ENCODE measurements around the gene CLEC17A. TPM values are rescaled to one million over a fixed set of nuclear protein-coding genes. Genes with fewer than 3 reads are reported as not detected.
"Not testable (repeated sequence)": the region's sequence is repeated elsewhere in the genome, so short reads cannot be mapped to it uniquely, and the experiment has no call there.

The CLEC17A gene
- total RNA-seq, 1 donor from 2014 or later: not detected

DNA sequence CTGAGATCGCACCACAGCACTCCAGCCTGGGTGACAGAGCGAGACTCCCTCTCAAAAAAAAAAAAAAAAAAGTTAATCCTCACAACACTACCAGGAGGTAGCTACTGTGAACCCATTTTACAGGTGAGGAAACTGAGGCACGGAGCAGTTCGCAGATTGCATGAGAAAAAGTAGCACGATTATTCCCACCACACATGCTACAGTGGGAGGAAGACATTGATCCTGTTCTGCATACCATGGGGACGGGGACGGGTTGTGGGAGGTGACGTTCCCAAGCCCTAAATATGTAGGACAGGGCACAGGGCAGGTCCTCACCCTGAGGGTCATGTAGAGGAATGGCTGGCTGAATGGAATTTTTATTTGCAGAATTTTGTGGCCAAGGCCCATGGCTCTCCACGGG is 23.7 kb downstream of the CLEC17A start:
- Histone ChIP-seq H3K36me3 (no peaks in the 10 kb centered on the region), H3K27me3 (ENCODE audit: low read depth) (no peaks in the 10 kb centered on the region), H3K4me3 (no peak overlapping the region), H3K4me1 (no peaks in the 10 kb centered on the region), H3K27ac (no peak overlapping the region), H3K9me3 (peaks cover 6% of the 10 kb centered on the region)
- DNase-seq: no peak
- intact Hi-C loops (cut with DNase I): no loop called here
- no peak for ATAC-seq
- TF ChIP-seq, protein P1, sequence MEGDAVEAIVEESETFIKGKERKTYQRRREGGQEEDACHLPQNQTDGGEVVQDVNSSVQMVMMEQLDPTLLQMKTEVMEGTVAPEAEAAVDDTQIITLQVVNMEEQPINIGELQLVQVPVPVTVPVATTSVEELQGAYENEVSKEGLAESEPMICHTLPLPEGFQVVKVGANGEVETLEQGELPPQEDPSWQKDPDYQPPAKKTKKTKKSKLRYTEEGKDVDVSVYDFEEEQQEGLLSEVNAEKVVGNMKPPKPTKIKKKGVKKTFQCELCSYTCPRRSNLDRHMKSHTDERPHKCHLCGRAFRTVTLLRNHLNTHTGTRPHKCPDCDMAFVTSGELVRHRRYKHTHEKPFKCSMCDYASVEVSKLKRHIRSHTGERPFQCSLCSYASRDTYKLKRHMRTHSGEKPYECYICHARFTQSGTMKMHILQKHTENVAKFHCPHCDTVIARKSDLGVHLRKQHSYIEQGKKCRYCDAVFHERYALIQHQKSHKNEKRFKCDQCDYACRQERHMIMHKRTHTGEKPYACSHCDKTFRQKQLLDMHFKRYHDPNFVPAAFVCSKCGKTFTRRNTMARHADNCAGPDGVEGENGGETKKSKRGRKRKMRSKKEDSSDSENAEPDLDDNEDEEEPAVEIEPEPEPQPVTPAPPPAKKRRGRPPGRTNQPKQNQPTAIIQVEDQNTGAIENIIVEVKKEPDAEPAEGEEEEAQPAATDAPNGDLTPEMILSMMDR (IDR thresholded peaks at IDR 0.05): no peak

DNA sequence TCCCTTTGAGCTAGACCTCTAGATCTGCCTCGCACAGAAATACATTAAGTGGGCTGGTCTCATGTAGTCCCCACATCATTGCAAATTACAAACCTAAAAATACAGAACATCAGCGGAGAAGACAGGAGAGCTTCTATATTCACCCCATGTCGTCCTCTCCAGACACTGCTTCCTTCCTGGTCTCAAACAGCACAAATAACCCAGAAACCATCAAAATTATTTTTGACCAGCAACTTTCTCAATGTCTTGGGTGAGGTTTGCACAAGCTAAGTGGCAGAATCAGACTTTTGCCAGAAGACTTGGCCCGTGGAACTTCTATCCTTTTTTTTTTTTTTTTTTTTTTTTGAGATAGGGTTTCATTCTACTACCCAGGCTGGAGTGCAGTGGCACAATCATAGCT is 28.2 kb downstream of the CLEC17A start:
- Histone ChIP-seq H3K27me3 (ENCODE audit: low read depth) (no peaks in the 10 kb centered on the region), H3K36me3 (no peaks in the 10 kb centered on the region), H3K4me1 (no peaks in the 10 kb centered on the region), H3K9me3 (no peaks in the 10 kb centered on the region), H3K27ac (no peak overlapping the region), H3K4me3 (no peak overlapping the region)
- intact Hi-C loops (cut with DNase I): no loop called here
- DNase-seq (no peak), ATAC-seq (no peak)
- TF ChIP-seq, protein P1 (IDR thresholded peaks at IDR 0.05): no peak

DNA sequence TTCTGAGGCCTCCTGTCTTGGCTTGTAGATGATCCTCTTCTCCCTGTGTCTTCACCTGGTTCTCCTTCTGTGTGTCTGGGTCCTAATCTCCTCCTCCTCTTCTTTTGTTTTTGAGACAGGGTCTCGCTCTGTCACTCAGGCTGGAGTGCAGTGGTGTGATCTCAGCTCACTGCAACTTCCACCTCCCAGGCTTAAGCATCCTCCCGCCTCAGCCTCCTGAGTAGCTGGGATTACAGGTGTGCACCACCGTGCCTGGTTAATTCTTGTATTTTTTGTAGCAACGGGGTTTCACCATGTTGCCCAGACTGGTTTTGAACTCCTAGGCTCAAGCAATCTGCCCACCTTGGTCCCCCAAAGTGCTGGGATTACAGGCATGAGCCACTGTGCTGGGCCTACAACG is 29.4 kb downstream of the CLEC17A start:
- DNase-seq; H3K4me1 ChIP-seq; H3K27me3 ChIP-seq (ENCODE audit: low read depth); H3K27ac ChIP-seq; H3K4me3 ChIP-seq; H3K9me3 ChIP-seq; intact Hi-C loops (cut with DNase I); ATAC-seq; H3K36me3 ChIP-seq: not testable (repeated sequence)

DNA sequence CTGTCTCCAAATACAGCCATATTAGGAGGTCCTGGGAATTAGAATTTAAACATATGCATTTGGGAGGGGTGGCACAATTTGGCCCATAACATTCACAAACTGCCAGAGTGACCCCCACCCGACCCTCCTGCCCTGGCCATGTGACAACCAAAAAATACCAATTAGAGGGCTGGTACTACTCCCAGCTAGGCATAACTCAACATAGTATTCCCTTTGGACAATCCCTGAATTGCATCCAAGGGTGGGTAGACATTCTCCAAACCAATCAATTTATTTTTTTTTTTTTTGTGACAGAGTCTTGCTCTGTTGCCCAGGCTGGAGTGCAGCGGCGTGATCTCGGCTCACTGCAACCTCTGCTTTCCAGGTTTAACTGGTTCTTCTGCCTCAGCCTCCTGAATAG is 29.8 kb downstream of the CLEC17A start:
- ATAC-seq (no peak), DNase-seq (no peak)
- no peaks in the 10 kb centered on the region for H3K27me3 ChIP-seq (ENCODE audit: low read depth)
- no peaks in the 10 kb centered on the region for H3K9me3 ChIP-seq
- TF ChIP-seq, protein P1 (IDR thresholded peaks at IDR 0.05): no peak
- H3K4me3 ChIP-seq: no peak overlapping the region
- H3K36me3 ChIP-seq: no peaks in the 10 kb centered on the region
- intact Hi-C loops (cut with DNase I): no loop called here
- H3K4me1 ChIP-seq: no peaks in the 10 kb centered on the region
- no peak overlapping the region for H3K27ac ChIP-seq

DNA sequence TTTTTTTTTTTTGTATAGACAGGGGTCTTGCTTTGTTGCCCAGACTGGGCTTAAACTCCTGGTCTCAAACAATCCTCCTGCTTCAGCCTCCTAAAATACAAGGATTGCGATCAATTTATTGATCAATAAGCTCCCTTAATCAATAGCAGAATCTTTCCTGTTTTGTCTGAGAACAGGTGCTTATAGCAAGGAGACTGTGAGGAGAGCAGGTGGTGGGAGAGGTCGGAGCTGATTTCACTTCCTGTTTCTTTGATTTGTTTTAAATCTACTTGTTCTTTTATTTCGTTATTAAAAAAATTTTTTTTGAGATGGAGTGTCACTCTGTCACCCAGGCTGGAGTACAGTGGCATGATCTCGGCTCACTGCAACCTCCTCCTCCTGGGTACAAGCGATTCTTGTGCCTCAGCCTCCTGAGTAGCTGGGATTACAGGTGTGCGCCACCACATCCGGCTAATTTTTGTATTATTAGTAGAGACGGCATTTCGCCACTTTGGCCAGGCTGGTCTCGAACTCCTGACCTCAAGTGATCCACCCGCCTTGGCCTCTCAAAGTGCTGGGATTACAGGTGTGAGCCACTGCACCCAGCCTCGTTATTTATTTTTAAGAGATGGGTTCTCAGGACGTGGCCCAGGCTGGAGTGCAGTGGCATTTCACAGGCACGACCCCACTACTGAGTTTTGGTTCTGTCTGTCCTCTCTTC is 30.7 kb downstream of the CLEC17A start:
- H3K9me3 ChIP-seq; intact Hi-C loops (cut with DNase I); H3K4me1 ChIP-seq; H3K4me3 ChIP-seq; DNase-seq; H3K27me3 ChIP-seq (ENCODE audit: low read depth); ATAC-seq; H3K36me3 ChIP-seq; H3K27ac ChIP-seq: not testable (repeated sequence)

DNA sequence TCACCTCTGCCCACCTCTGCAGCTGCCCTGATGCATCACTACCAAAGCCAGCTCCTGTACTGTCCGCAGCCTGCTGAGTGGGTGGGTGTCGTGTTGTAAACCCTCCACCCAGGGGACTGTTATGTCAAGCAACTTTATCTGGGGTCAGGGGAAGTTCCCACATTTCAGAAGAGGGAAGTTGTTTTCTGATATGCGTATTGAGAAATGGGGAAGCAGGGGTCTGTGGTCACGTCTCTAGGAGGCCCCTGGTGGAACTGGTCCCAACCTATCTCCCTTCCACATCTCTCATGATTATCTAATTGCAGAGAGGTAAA is 31.2 kb downstream of the CLEC17A start:
- H3K36me3 ChIP-seq: no peaks in the 10 kb centered on the region
- intact Hi-C loops (cut with DNase I): no loop called here
- TF ChIP-seq, protein P1 (IDR thresholded peaks at IDR 0.05): no peak
- peak; percentile 63 for DNase-seq
- H3K4me3 ChIP-seq: no peak overlapping the region
- H3K27me3 ChIP-seq (ENCODE audit: low read depth): no peaks in the 10 kb centered on the region
- peaks cover 4% of the 10 kb centered on the region for H3K9me3 ChIP-seq
- H3K27ac ChIP-seq: no peak overlapping the region
- peak; percentile 64 to 73 for ATAC-seq
- H3K4me1 ChIP-seq: no peaks in the 10 kb centered on the region

DNA sequence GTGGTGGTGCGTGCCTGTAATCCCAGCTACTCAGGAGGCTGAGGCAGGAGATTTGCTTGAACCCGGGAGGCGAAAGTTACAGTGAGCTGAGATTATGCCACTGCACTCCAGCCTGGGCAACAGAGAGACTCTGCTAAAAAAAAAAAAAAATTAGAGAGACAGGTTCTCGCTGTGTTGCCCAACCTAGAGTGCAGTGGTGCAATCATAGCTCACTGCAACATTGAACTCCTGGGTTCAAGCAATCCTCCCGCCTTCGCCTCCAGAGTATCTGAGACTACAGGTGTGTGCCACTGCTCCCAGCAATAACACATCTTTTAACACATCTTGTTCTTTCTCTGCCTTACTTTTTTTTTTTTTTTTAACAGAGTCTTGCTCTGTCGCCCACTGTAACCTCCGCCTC is 32.7 kb downstream of the CLEC17A start:
- H3K4me3 ChIP-seq: no peak overlapping the region
- H3K9me3 ChIP-seq: peaks cover 14% of the 10 kb centered on the region
- no peaks in the 10 kb centered on the region for H3K4me1 ChIP-seq
- TF ChIP-seq, protein P1 (IDR thresholded peaks at IDR 0.05): no peak
- intact Hi-C loops (cut with DNase I): no loop called here
- DNase-seq: no peak
- no peaks in the 10 kb centered on the region for H3K36me3 ChIP-seq
- H3K27me3 ChIP-seq (ENCODE audit: low read depth): no peaks in the 10 kb centered on the region
- ATAC-seq: no peak
- H3K27ac ChIP-seq: no peak overlapping the region

Measured in lower lobe of right lung (tissue), 2 donors.